Mucosa of descending colon (tissue), 3 donors: ENCODE measurements around the gene METTL16. TPM values are rescaled to one million over a fixed set of nuclear protein-coding genes. Genes with fewer than 3 reads are reported as not detected.
"Not testable (repeated sequence)": the region's sequence is repeated elsewhere in the genome, so short reads cannot be mapped to it uniquely, and the experiment has no call there.

ENCODE experiments used
- ATAC-seq: fragments of 200-7000 bp; cut with Tn5 transposase; one replicate; pipeline ENCODE4 v1.9.1; 2020; ENCODE audit warnings: mild to moderate bottlenecking, moderate library complexity
- DNase-seq, 3 donors: peaks; one replicate each; pipeline ENCODE4 v3.0.0-alpha.2; 2020
- H3K36me3 ChIP-seq: fragments of 200-600 bp; one replicate; pipeline ENCODE4 v1.8.0; 2021; ENCODE audit warnings: low read depth, mild to moderate bottlenecking
- H3K4me1 ChIP-seq: fragments of 200-600 bp; one replicate; pipeline ENCODE4 v1.8.0; 2021; ENCODE audit warnings: low read depth, mild to moderate bottlenecking
- H3K4me3 ChIP-seq: fragments of 200-600 bp; one replicate; pipeline ENCODE4 v1.8.0; 2021; ENCODE audit warnings: mild to moderate bottlenecking
- H3K9me3 ChIP-seq: fragments of 200-600 bp; one replicate; pipeline ENCODE4 v1.8.0; 2021; ENCODE audit warnings: mild to moderate bottlenecking
- intact Hi-C, 2 donors: fragments of 100-400 bp; cut with DNase I in 1 of 2; cut with micrococcal nuclease in 1 of 2; formaldehyde crosslinking; loops; one replicate each; pipeline versions ENCODE4 v1.11.0 to v1.11.1; 2022; cut with DNase I, micrococcal nuclease
- total RNA-seq, 3 donors: library from RNA; stranded (reverse); fragmentation: NEBNext Ultra II Directional in 2 of 3; extraction: Animal tissue kit (Norgen Biotek cat#: 25700) in 2 of 3; gene quantifications; one replicate each; pipeline versions ENCODE4 v1.2.1 to v1.2.4, GENCODE V29; 2021 to 2023
- TF ChIP-seq, protein P1 (sequence below): fragments of 200-600 bp; IDR thresholded peaks from one replicate; pipeline ENCODE4 v1.8.0; 2022; ENCODE audit warnings: antibody characterized with exemption, mild to moderate bottlenecking
- donor health status: DM: no; HTN: no; CAD: no; lungs with moderate emphysema.
- donor health status: DM: no; HTN: no; CAD: no.
- donor health status: DM: no; HTN: yes; CAD: no.

METTL16 gene
- total RNA-seq, 3 donors from 2014 or later = 16.2 to 30.7 (median 19.9) TPM

DNA sequence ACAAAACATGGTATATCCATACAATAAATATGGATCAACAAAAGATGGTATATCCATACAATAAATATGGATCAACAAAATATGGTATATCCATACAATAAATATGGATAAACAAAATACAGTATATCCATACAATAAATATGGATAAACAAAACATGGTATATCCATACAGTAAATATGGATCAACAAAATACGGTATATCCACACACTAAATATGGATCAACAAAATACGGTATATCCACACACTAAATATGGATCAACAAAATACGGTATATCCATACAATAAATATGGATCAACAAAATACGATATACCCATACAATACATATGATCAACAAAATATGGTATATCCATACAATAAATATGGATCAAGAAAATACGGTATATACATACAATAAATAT is 8.1 kb downstream of the METTL16 start:
- Histone ChIP-seq H3K4me3 (no peak overlapping the region), H3K4me1 (no peaks in the 10 kb centered on the region), H3K9me3 (no peaks in the 10 kb centered on the region), H3K36me3 (no peaks in the 10 kb centered on the region)
- TF ChIP-seq, protein P1, sequence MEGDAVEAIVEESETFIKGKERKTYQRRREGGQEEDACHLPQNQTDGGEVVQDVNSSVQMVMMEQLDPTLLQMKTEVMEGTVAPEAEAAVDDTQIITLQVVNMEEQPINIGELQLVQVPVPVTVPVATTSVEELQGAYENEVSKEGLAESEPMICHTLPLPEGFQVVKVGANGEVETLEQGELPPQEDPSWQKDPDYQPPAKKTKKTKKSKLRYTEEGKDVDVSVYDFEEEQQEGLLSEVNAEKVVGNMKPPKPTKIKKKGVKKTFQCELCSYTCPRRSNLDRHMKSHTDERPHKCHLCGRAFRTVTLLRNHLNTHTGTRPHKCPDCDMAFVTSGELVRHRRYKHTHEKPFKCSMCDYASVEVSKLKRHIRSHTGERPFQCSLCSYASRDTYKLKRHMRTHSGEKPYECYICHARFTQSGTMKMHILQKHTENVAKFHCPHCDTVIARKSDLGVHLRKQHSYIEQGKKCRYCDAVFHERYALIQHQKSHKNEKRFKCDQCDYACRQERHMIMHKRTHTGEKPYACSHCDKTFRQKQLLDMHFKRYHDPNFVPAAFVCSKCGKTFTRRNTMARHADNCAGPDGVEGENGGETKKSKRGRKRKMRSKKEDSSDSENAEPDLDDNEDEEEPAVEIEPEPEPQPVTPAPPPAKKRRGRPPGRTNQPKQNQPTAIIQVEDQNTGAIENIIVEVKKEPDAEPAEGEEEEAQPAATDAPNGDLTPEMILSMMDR = no peak
- intact Hi-C loops = no loop called here
- DNase-seq = no peak
- no peak for ATAC-seq

DNA sequence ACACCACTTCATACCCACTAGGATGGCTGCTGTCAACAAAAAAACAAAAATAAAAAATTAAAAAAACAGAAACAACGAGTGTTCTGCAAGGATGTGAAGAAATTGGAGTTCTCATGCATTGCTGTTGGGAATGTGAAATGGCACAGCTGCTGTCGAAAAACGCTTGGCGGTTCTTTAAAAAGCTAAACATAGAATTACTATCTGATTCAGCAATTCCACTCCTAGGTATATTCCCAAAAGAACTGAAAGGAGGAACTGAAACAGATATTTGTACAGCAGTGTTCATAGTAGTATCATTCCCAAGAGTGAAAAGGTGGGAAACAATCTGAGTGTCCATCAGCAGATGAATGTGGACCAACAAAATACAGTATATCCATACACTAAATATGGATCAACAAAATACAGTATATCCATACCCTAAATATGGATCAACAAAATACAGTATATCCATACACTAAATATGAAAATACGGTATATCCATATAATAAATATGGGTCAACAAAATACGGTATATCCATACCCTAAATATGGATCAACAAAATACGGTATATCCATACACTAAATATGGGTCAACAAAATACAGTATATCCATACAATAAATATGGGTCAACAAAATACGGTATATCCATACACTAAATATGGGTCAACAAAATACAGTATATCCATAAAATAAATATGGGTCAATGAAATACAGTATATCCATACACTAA is 8.7 kb downstream of the METTL16 start:
- no peaks in the 10 kb centered on the region for H3K4me1 ChIP-seq
- H3K4me3 ChIP-seq = no peak overlapping the region
- intact Hi-C loops = no loop called here
- no peaks in the 10 kb centered on the region for H3K36me3 ChIP-seq
- DNase-seq = no peak
- H3K9me3 ChIP-seq = no peaks in the 10 kb centered on the region
- TF ChIP-seq, protein P1 = no peak
- ATAC-seq = no peak

DNA sequence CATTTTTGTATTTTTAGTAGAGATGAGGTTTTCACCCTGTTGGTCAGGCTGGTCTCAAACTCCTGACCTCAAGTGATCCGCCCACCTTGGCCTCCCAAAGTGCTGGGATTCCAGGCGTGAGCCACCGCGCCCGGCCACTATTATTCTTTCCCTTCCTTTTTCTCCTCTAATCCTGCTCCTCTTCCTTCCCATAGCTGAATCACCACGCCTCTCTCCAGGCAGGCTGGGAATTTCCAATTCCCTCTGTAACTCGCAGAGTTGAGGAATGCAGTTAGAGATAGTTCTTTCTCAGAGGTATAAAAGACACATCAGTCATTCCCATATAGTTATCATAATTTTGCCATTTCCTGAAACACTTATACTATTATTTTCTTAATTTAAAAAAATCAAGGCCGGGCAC is 11.2 kb downstream of the METTL16 start:
- no peaks in the 10 kb centered on the region for H3K36me3 ChIP-seq

DNA sequence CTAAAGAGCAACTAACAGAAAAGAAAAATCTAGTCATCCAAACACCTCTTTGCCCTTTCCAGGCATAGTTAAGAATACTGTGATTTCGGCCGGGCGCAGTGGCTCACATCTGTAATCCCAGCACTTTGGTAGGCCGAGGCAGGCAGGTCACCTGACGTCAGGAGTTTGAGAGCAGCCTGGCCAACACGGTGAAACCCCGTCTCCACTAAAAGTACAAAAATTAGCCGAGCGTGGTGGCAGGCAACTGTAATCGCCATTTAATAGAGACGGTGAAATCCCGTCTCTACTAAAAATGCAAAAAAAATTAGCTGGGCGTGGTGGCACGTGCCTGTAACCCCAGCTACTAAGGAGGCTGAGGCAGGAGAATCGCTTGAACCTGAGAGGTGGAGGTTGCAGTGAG is 22.4 kb downstream of the METTL16 start:
- intact Hi-C loops, ATAC-seq, H3K36me3 ChIP-seq, DNase-seq, H3K4me1 ChIP-seq, H3K4me3 ChIP-seq, H3K9me3 ChIP-seq: not testable (repeated sequence)

More for the DNA sequence above, 11.2 kb downstream of the METTL16 start:
- no peak overlapping the region for H3K4me3 ChIP-seq
- H3K9me3 ChIP-seq = no peaks in the 10 kb centered on the region
- DNase-seq (no peak), ATAC-seq (no peak)
- TF ChIP-seq, protein P1 = no peak
- intact Hi-C loops = no loop called here
- no peaks in the 10 kb centered on the region for H3K4me1 ChIP-seq

DNA sequence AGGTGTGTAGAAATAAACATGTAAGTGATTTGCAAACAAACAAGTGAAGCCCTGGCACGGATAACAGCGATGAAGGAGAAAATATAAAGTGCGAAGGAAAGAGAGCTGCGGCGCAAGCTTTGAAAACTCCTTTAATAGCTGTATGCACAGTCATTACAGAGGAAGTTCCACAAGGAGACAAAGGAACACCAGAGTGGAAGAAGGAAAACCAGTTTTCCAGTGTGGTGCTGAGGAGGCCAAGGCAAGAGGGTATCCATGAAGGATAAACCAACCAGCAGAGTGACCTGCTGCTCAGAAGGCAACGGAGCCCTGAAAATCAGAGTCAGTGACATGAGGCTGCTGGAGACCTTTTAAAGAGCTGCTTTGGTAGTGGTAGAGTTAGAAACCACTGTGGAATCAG is 24.4 kb downstream of the METTL16 start:
- Histone ChIP-seq H3K4me3 (no peak overlapping the region), H3K9me3 (no peaks in the 10 kb centered on the region), H3K4me1 (peaks cover 2% of the 10 kb centered on the region), H3K36me3 (no peaks in the 10 kb centered on the region)
- DNase-seq = no peak
- ATAC-seq = no peak
- intact Hi-C loops = no loop called here
- TF ChIP-seq, protein P1 = no peak

DNA sequence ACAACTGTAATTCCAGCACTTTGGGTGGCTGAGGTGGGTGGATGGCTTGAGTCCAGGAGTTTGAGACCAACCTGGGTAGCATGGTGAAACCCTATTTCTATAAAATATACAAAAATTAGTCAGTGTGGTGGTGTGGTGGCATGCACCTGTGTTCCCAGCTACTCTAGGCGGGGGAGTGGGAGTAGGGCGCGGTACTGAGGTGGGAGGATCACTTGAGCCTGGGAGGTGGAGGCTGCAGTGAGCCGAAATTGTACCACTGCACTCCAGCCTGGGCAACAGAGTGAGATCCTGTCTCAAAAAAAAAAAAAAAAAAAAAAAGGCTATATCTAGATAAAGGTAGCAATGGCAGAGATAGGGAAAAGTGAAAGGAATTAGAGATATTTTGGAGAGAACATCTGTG is 25.0 kb downstream of the METTL16 start:
- ATAC-seq, H3K36me3 ChIP-seq, DNase-seq, intact Hi-C loops, H3K9me3 ChIP-seq, H3K4me3 ChIP-seq, H3K4me1 ChIP-seq: not testable (repeated sequence)

DNA sequence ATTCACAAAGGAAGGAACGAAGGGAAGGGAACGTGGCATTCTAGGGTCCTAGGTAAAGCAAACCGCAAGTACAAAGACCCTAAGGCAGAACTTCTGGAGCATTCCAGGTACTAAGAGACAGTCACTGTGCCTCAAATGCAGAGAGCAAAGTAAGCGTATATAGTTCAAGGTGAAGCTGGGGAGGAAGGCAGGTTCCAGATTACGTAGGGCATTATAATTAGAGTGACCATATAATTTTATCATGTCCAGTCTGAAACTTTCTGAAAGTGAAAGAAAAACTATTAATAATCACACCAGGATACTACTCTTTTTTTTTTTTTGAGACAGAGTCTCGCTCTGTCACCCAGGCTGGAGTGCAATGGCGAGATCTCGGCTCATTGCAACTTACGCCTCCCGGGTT is 25.7 kb downstream of the METTL16 start:
- no peaks in the 10 kb centered on the region for H3K9me3 ChIP-seq
- no peak for ATAC-seq
- intact Hi-C loops = no loop called here
- H3K36me3 ChIP-seq = no peaks in the 10 kb centered on the region
- no peak for DNase-seq
- no peak overlapping the region for H3K4me3 ChIP-seq
- H3K4me1 ChIP-seq = no peaks in the 10 kb centered on the region
- TF ChIP-seq, protein P1 = no peak
